Esophagus muscularis mucosa (tissue), 4 donors: ENCODE data around the gene SEC14L1. TPM values are rescaled to one million over a fixed set of nuclear protein-coding genes. Genes with fewer than 3 reads are reported as not detected.
"Not testable (repeated sequence)": the region's sequence is repeated elsewhere in the genome, so short reads cannot be mapped to it uniquely, and the experiment has no call there.

Experiments used
- DNase-seq: peaks from one replicate; pipeline ENCODE4 v3.0.0-alpha.2; 2017; ENCODE audit errors: extremely low spot score
- H3K27ac ChIP-seq, 4 donors: fragments of 200-600 bp; sonication (generic); replicated peaks in 1 of 4; 1 replicate in 3 of 4; 2 replicates in 1 of 4; pipeline ENCODE4 v1.5.1; 2016 to 2019; ENCODE audit warnings: mild to moderate bottlenecking in 1 of 4
- H3K27me3 ChIP-seq, 4 donors: fragments of 200-600 bp; sonication (generic); one replicate each; pipeline versions ENCODE4 v1.5.1 to v1.6.0; 2016 to 2019
- H3K36me3 ChIP-seq, 4 donors: fragments of 200-600 bp; sonication (generic); one replicate each; pipeline ENCODE4 v1.5.1; 2016 to 2019
- H3K4me1 ChIP-seq, 4 donors: fragments of 200-600 bp; sonication (generic); one replicate each; pipeline ENCODE4 v1.5.1; 2016 to 2019
- H3K4me3 ChIP-seq, 4 donors: fragments of 200-600 bp; sonication (generic); 1 replicate in 2 of 4; 2 replicates in 2 of 4; pipeline ENCODE4 v1.5.1; 2016 to 2019; ENCODE audit warnings: mild to moderate bottlenecking in 4 of 4, moderate library complexity in 1 of 4
- H3K9me3 ChIP-seq, 4 donors: fragments of 200-600 bp; sonication (generic); 1 replicate in 3 of 4; 2 replicates in 1 of 4; pipeline ENCODE4 v1.5.1; 2016 to 2019
- EP300 ChIP-seq: sonication (generic); formaldehyde crosslinking; IDR thresholded peaks from one replicate; pipeline ENCODE4 v1.6.1; 2017; ENCODE audit warnings: antibody characterized with exemption
- POLR2A ChIP-seq: fragments of 450-650 bp; IDR thresholded peaks from one replicate; pipeline ENCODE4 v1.6.1; 2017; ENCODE audit warnings: antibody characterized with exemption, moderate library complexity, mild to moderate bottlenecking, low read depth
- POLR2AphosphoS5 ChIP-seq, 2 donors: sonication (generic); formaldehyde crosslinking; IDR thresholded peaks; one replicate each; pipeline ENCODE4 v1.6.1; 2017; ENCODE audit warnings: antibody characterized with exemption in 2 of 2
- WGBS: methylation state at CpG from one replicate; pipeline ENCODE4 v1.1.5; 2018; 5-methylcytosine and 5-hydroxymethylcytosine counted together
- intact Hi-C: fragments of 100-400 bp; cut with DNase I; formaldehyde crosslinking; loops from one replicate; pipeline ENCODE4 v1.15.1; 2023
- total RNA-seq, 4 donors: library from RNA; depleted of rRNA; stranded (reverse); fragments of >200 nt; gene quantifications; one replicate each; pipeline versions ENCODE4 v1.1.0 to v1.2.1, GENCODE V29; 2016
- TF ChIP-seq, protein P1 (sequence below), 3 experiments: fragments of 200-600 bp in 2 of 3; fragments of 450-650 bp in 1 of 3; sonication (generic) in 2 of 3; IDR thresholded peaks; one replicate each; pipeline ENCODE4 v1.5.1; 2017 to 2019; ENCODE audit warnings: antibody characterized with exemption in 3 of 3, mild to moderate bottlenecking in 2 of 3, moderate library complexity in 1 of 3

The SEC14L1 gene
- total RNA-seq, 4 donors from 2014 or later, result 40.7 to 96.4 (median 64.4) TPM

DNA sequence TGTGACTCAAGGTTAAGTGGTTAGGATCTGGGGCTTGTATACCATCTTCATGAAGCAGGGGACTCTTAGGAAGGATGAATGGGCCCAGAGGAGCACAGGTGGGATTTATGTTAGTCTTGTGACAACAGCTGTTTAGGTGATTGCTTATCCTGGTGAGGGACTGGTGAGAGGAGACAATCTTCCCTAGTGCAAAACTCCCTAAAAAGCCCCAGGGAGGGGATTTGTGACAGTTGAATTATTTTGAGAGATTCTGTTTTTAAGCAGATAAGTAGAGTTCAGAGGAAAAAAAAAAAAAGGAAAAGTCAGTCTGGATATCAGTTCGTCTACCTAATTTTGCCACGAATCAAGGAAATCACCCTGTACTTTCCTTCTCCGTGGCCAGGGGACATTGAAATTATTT is 35.1 kb upstream of the SEC14L1 start:
- no peak overlapping the region for H3K4me3 ChIP-seq
- WGBS, result 94% methylated on average over 3 of the region's 3 CpGs
- H3K27me3 ChIP-seq, result no peaks in the 10 kb centered on the region
- H3K4me1 ChIP-seq, result peaks cover 14 to 29% (median 20%) of the 10 kb centered on the region in 4 donors
- intact Hi-C loops, result no loop called here
- DNase-seq, result no peak
- H3K9me3 ChIP-seq, result no peaks in the 10 kb centered on the region
- H3K36me3 ChIP-seq, result no peaks in the 10 kb centered on the region
- TF ChIP-seq POLR2A (no peak), POLR2AphosphoS5 (IDR thresholded peaks at IDR 0.05) (no peak), EP300 (no peak)
- TF ChIP-seq, protein P1, sequence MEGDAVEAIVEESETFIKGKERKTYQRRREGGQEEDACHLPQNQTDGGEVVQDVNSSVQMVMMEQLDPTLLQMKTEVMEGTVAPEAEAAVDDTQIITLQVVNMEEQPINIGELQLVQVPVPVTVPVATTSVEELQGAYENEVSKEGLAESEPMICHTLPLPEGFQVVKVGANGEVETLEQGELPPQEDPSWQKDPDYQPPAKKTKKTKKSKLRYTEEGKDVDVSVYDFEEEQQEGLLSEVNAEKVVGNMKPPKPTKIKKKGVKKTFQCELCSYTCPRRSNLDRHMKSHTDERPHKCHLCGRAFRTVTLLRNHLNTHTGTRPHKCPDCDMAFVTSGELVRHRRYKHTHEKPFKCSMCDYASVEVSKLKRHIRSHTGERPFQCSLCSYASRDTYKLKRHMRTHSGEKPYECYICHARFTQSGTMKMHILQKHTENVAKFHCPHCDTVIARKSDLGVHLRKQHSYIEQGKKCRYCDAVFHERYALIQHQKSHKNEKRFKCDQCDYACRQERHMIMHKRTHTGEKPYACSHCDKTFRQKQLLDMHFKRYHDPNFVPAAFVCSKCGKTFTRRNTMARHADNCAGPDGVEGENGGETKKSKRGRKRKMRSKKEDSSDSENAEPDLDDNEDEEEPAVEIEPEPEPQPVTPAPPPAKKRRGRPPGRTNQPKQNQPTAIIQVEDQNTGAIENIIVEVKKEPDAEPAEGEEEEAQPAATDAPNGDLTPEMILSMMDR (IDR thresholded peaks at IDR 0.05), result no peak
- H3K27ac ChIP-seq, result no peak overlapping the region

- H3K27ac ChIP-seq, result no peak overlapping the region
- WGBS, result 79% methylated on average over 8 of the region's 8 CpGs
- H3K36me3 ChIP-seq, result no peaks in the 10 kb centered on the region
- no peaks in the 10 kb centered on the region for H3K27me3 ChIP-seq
- no peaks in the 10 kb centered on the region for H3K9me3 ChIP-seq
- TF ChIP-seq EP300 (no peak), POLR2AphosphoS5 (IDR thresholded peaks at IDR 0.05) (no peak), POLR2A (no peak)
- TF ChIP-seq, protein P1 (IDR thresholded peaks at IDR 0.05), result no peak
- intact Hi-C loops, result no loop called here
- H3K4me1 ChIP-seq, result peaks cover 19 to 39% (median 27%) of the 10 kb centered on the region in 4 donors
- H3K4me3 ChIP-seq, result no peak overlapping the region
- no peak for DNase-seq
These were observed 33.9 kb upstream of the SEC14L1 start for GRCh38 chr17:77106874-77107358.

- 84% methylated on average over 23 of the region's 23 CpGs for WGBS
- Histone ChIP-seq H3K36me3 (no peaks in the 10 kb centered on the region), H3K4me1 (peaks cover 19 to 39% (median 27%) of the 10 kb centered on the region in 4 donors), H3K4me3 (no peak overlapping the region), H3K9me3 (no peaks in the 10 kb centered on the region), H3K27ac (peak overlapping the region in 3 of 4 donors; percentile 5 to 80 (median 66)), H3K27me3 (no peaks in the 10 kb centered on the region)
- DNase-seq, result no peak
- intact Hi-C loops, result no loop called here
- no peak for TF ChIP-seq POLR2AphosphoS5 (IDR thresholded peaks at IDR 0.05)
These were observed 33.0 kb upstream of the SEC14L1 start for GRCh38 chr17:77107506-77108433.

DNA sequence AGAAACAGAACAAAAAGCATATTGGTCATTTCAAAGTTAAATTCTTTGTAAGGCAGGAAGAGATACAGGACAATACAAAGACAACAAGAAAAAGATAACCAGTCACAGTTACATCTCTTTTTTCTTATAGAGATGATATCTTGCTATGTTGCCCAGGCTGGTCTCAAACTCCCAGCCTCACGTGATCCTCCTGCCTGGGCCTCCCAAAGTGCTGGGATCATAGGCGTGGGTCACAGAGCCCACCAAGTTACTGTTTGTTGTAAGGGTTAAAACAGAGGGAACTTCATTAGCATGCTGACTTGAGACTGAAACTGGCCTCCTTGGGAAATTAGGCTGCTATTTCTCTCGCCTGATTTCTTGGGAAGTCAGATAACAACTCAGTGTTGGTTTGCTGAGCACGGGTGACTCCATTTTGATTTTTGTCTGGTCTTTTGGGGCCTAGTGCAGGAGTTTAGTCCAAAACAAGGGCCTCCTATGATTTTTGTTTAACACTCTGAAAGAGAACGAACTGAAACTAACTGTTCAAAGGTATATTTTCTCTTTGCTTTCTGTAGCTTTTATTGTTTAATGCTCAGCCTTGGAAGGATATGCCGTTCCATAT is 31.5 kb upstream of the SEC14L1 start:
- DNase-seq, result no peak
- intact Hi-C loops, result no loop called here
- 85% methylated on average over 6 of the region's 6 CpGs for WGBS
- Histone ChIP-seq H3K4me3 (no peak overlapping the region), H3K4me1 (peaks cover 19 to 39% (median 27%) of the 10 kb centered on the region in 4 donors), H3K27me3 (no peaks in the 10 kb centered on the region), H3K27ac (peak overlapping the region; percentile 51 to 80 (median 66)), H3K9me3 (no peaks in the 10 kb centered on the region), H3K36me3 (no peaks in the 10 kb centered on the region)
- TF ChIP-seq, protein P1 (IDR thresholded peaks at IDR 0.05), result no peak
- TF ChIP-seq POLR2A, result no peak
- TF ChIP-seq POLR2AphosphoS5 (IDR thresholded peaks at IDR 0.05), result no peak
- TF ChIP-seq EP300, result no peak

DNA sequence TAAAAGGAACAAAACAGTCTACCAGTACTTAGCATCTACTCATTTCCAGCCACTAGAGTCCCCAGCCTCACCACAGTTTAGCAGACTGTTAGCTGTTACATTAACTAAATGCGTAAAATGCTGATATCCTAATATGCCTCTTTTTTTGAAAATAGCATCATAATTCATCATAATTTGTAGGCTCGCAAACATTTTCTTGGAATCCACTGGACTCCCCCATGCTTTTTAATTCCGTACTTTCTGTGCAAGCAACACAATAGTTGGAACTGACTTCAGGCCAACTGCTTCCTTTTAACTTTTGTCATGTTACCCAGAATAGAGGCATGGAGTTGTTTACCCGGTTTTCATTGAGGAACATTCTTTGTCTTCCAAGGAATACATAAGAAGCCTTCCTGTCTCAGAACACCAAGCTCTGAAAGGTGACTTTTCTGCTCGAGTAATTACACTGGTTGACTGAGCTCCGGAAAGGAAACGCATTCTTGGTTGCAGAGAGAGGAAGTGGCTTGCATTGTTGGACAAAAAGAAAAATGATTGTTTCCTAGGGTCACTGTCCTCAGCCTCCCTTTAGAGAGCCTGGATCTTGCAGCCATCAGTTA is 30.9 kb upstream of the SEC14L1 start:
- DNase-seq, result no peak
- H3K4me3 ChIP-seq, result no peak overlapping the region
- no peaks in the 10 kb centered on the region for H3K9me3 ChIP-seq
- H3K27me3 ChIP-seq, result no peaks in the 10 kb centered on the region
- H3K27ac ChIP-seq, result peak overlapping the region; percentile 51 to 80 (median 66)
- H3K4me1 ChIP-seq, result peaks cover 19 to 41% (median 28%) of the 10 kb centered on the region in 4 donors
- no peaks in the 10 kb centered on the region for H3K36me3 ChIP-seq
- peak; percentile 66 to 75 for TF ChIP-seq POLR2AphosphoS5 (IDR thresholded peaks at IDR 0.05)
- no peak for TF ChIP-seq POLR2A
- WGBS, result 38% methylated on average over 7 of the region's 7 CpGs
- intact Hi-C loops, result no loop called here

DNA sequence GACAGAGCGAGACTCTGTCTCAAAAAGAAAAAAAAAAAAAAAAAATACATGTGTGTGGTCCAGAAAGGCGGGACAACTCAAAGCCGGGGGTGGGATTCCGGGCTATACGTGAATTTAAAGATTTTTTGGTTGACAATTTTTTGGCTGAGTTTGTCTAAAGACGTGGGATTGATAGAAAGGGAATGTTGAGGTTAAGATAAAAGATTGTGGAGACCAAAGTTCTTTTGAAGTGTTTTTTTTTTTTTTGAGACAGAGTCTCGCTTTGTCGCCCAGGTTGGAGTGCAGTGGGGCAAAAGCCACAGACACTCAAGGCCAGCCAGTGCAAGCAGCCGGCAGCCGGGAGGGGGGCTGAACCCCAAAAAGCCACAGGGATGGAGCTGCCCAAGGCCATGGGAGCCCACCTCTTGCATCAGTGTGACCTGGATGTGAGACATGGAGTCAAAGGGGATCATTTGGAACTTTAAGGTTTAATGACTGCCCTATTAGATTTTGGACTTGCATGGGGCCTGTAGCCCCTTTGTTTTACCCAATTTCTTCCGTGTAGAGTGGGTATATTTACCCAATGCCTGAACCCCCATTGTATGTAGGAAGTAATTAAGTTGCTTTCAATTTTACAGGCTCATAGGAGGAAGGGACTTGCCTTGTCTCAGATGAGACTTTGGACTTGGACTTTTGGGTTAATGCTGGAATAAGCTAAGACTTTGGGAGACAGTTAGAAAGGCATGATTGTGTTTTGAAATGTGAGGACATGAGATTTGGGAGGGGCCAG is 29.4 kb upstream of the SEC14L1 start:
- intact Hi-C loops, result not testable (repeated sequence)
- 89% methylated on average over 11 of the region's 11 CpGs for WGBS

More for the DNA sequence above, 29.4 kb upstream of the SEC14L1 start:
- not testable (repeated sequence) for H3K9me3 ChIP-seq, H3K27me3 ChIP-seq, DNase-seq, H3K4me3 ChIP-seq, H3K36me3 ChIP-seq
- Histone ChIP-seq H3K4me1 (peaks cover 25 to 56% (median 37%) of the 10 kb centered on the region in 4 donors), H3K27ac (peak overlapping the region; percentile 51 to 80 (median 66))
